T-helper 2 cell treated with Interferon-gamma antibody and Interleukin-4, amounts not matched to agents 5 μg/mL and 100 μg/mL, for 36 hours (primary cell): Measurements from ENCODE around the gene ST6GAL1.

Source experiments
- DNase-seq: peaks from one replicate; pipeline ENCODE4 v3.0.0; 2021; ENCODE audit warnings: low spot score
- H3K27ac Mint-ChIP-seq: one replicate; pipeline ENCODE4 v1.8.0; 2021; ENCODE audit warnings: mild to moderate bottlenecking, mixed read lengths
- H3K27me3 Mint-ChIP-seq: one replicate; pipeline ENCODE4 v1.8.0; 2021; ENCODE audit warnings: low read depth, mixed read lengths
- H3K36me3 Mint-ChIP-seq: one replicate; pipeline ENCODE4 v1.8.0; 2021; ENCODE audit warnings: low read depth, mixed read lengths
- H3K4me1 Mint-ChIP-seq: one replicate; pipeline ENCODE4 v1.8.0; 2021; ENCODE audit warnings: low read depth, mixed read lengths
- H3K4me3 Mint-ChIP-seq: one replicate; pipeline ENCODE4 v1.8.0; 2022; ENCODE audit warnings: mild to moderate bottlenecking, moderate library complexity, mixed read lengths
- H3K9me3 Mint-ChIP-seq: one replicate; pipeline ENCODE4 v1.8.0; 2021; ENCODE audit warnings: mixed read lengths

The ST6GAL1 gene

GRCh38 chr3:187082758-187083375 is 152.5 kb downstream of the ST6GAL1 start:
- Mint-ChIP-seq H3K4me3 (no peak overlapping the region), H3K36me3 (peaks cover 16% of the 10 kb centered on the region), H3K4me1 (peaks cover 6% of the 10 kb centered on the region), H3K27ac (no peak overlapping the region), H3K9me3 (peaks cover 9% of the 10 kb centered on the region), H3K27me3 (no peaks in the 10 kb centered on the region)
- no peak for DNase-seq

- no peak for DNase-seq
- Mint-ChIP-seq H3K27ac (no peak overlapping the region), H3K9me3 (peaks cover 20% of the 10 kb centered on the region), H3K36me3 (peaks cover 12% of the 10 kb centered on the region), H3K4me1 (peaks cover 8% of the 10 kb centered on the region), H3K27me3 (no peaks in the 10 kb centered on the region), H3K4me3 (no peak overlapping the region)
Observed at GRCh38 chr3:187084126-187084525, 153.8 kb downstream of the ST6GAL1 start.

GRCh38 chr3:187084580-187084979 is 154.3 kb downstream of the ST6GAL1 start:
- DNase-seq: no peak
- peaks cover 13% of the 10 kb centered on the region for H3K36me3 Mint-ChIP-seq
- H3K4me3 Mint-ChIP-seq: no peak overlapping the region
- peaks cover 8% of the 10 kb centered on the region for H3K4me1 Mint-ChIP-seq
- H3K27ac Mint-ChIP-seq: no peak overlapping the region
- peaks cover 25% of the 10 kb centered on the region for H3K9me3 Mint-ChIP-seq
- no peaks in the 10 kb centered on the region for H3K27me3 Mint-ChIP-seq

- H3K27me3 Mint-ChIP-seq: no peaks in the 10 kb centered on the region
- H3K36me3 Mint-ChIP-seq: peaks cover 13% of the 10 kb centered on the region
- H3K9me3 Mint-ChIP-seq: peaks cover 29% of the 10 kb centered on the region
- no peak for DNase-seq
- no peak overlapping the region for H3K27ac Mint-ChIP-seq
- peaks cover 8% of the 10 kb centered on the region for H3K4me1 Mint-ChIP-seq
- no peak overlapping the region for H3K4me3 Mint-ChIP-seq
Observed at GRCh38 chr3:187085021-187085666, 154.8 kb downstream of the ST6GAL1 start.

- no peak overlapping the region for H3K27ac Mint-ChIP-seq
- H3K36me3 Mint-ChIP-seq: peaks cover 12% of the 10 kb centered on the region
- peaks cover 8% of the 10 kb centered on the region for H3K4me1 Mint-ChIP-seq
- peaks cover 29% of the 10 kb centered on the region for H3K9me3 Mint-ChIP-seq
- no peak for DNase-seq
- no peaks in the 10 kb centered on the region for H3K27me3 Mint-ChIP-seq
- H3K4me3 Mint-ChIP-seq: no peak overlapping the region
Observed at GRCh38 chr3:187085933-187086332, 155.6 kb downstream of the ST6GAL1 start.

GRCh38 chr3:187086831-187087230 is 156.5 kb downstream of the ST6GAL1 start:
- Mint-ChIP-seq H3K4me1 (peaks cover 8% of the 10 kb centered on the region), H3K36me3 (peaks cover 10% of the 10 kb centered on the region), H3K27ac (no peak overlapping the region), H3K4me3 (no peak overlapping the region), H3K27me3 (no peaks in the 10 kb centered on the region), H3K9me3 (peaks cover 29% of the 10 kb centered on the region)
- no peak for DNase-seq

- H3K4me3 Mint-ChIP-seq: no peak overlapping the region
- peaks cover 8% of the 10 kb centered on the region for H3K4me1 Mint-ChIP-seq
- no peak overlapping the region for H3K27ac Mint-ChIP-seq
- H3K27me3 Mint-ChIP-seq: no peaks in the 10 kb centered on the region
- no peak for DNase-seq
- H3K9me3 Mint-ChIP-seq: peaks cover 33% of the 10 kb centered on the region
- peaks cover 14% of the 10 kb centered on the region for H3K36me3 Mint-ChIP-seq
Observed at GRCh38 chr3:187088701-187089100, 158.4 kb downstream of the ST6GAL1 start.

GRCh38 chr3:187093320-187093719 is 163.0 kb downstream of the ST6GAL1 start:
- Mint-ChIP-seq H3K27ac (no peak overlapping the region), H3K27me3 (no peaks in the 10 kb centered on the region), H3K4me1 (peaks cover 14% of the 10 kb centered on the region), H3K9me3 (peaks cover 54% of the 10 kb centered on the region), H3K36me3 (peaks cover 31% of the 10 kb centered on the region), H3K4me3 (no peak overlapping the region)
- no peak for DNase-seq

GRCh38 chr3:187098923-187099512 is 168.7 kb downstream of the ST6GAL1 start:
- H3K27ac Mint-ChIP-seq: no peak overlapping the region
- peaks cover 41% of the 10 kb centered on the region for H3K9me3 Mint-ChIP-seq
- H3K4me1 Mint-ChIP-seq: peaks cover 42% of the 10 kb centered on the region
- no peaks in the 10 kb centered on the region for H3K27me3 Mint-ChIP-seq
- peaks cover 23% of the 10 kb centered on the region for H3K36me3 Mint-ChIP-seq
- no peak for DNase-seq
- H3K4me3 Mint-ChIP-seq: no peak overlapping the region

- Mint-ChIP-seq H3K9me3 (peaks cover 29% of the 10 kb centered on the region), H3K36me3 (peaks cover 16% of the 10 kb centered on the region), H3K27ac (peak overlapping the region; percentile 62), H3K27me3 (no peaks in the 10 kb centered on the region), H3K4me3 (peak overlapping the region; percentile 62), H3K4me1 (peaks cover 43% of the 10 kb centered on the region)
- DNase-seq: peak; percentile 39
Observed at GRCh38 chr3:187101184-187102072, 171.1 kb downstream of the ST6GAL1 start.

GRCh38 chr3:187102073-187102634 is 171.8 kb downstream of the ST6GAL1 start:
- Mint-ChIP-seq H3K27me3 (no peaks in the 10 kb centered on the region), H3K4me1 (peaks cover 38% of the 10 kb centered on the region), H3K4me3 (peak overlapping the region; percentile 62), H3K9me3 (peaks cover 22% of the 10 kb centered on the region), H3K36me3 (peaks cover 10% of the 10 kb centered on the region), H3K27ac (peak overlapping the region; percentile 62)
- no peak for DNase-seq

GRCh38 chr3:187103251-187103650 is 172.9 kb downstream of the ST6GAL1 start:
- no peak overlapping the region for H3K27ac Mint-ChIP-seq

GRCh38 chr3:187104342-187104741 is 174.0 kb downstream of the ST6GAL1 start:
- Mint-ChIP-seq H3K4me3 (no peak overlapping the region), H3K4me1 (peaks cover 22% of the 10 kb centered on the region), H3K36me3 (peaks cover 4% of the 10 kb centered on the region), H3K27ac (no peak overlapping the region), H3K27me3 (no peaks in the 10 kb centered on the region), H3K9me3 (peaks cover 2% of the 10 kb centered on the region)
- DNase-seq: no peak

More at GRCh38 chr3:187103251-187103650, 172.9 kb downstream of the ST6GAL1 start:
- Mint-ChIP-seq H3K4me1 (peaks cover 32% of the 10 kb centered on the region), H3K4me3 (no peak overlapping the region), H3K9me3 (peaks cover 11% of the 10 kb centered on the region), H3K27me3 (no peaks in the 10 kb centered on the region), H3K36me3 (peaks cover 4% of the 10 kb centered on the region)
- no peak for DNase-seq
